Measurements from ENCODE around the gene SCTR. TPM values are rescaled to one million over a fixed set of nuclear protein-coding genes. Genes with fewer than 3 reads are reported as not detected.
A peak's percentile ranks its signal among the peaks of the same experiment; 100 is the strongest.

The SCTR gene
- total and polyA plus RNA-seq, 2 of the 13 experiments (the other 11 are each of a cell fraction or from before 2014, with no cell fraction given), result not detected

GRCh38 chr2:119438726-119439284 lies 85.5 kb downstream of the SCTR start (continued):
- TF ChIP-seq ZNF646 (CRISPR knock-in tag; IDR thresholded peaks at IDR 0.05) (0 out of 2 replicates have a peak, but pooled peaks have one; percentile 6), ZNF569 (CRISPR knock-in tag; IDR thresholded peaks at IDR 0.05; ENCODE audit: borderline replicate concordance) (no peak), ELK4 (CRISPR knock-in tag; IDR thresholded peaks at IDR 0.05; ENCODE audit: borderline replicate concordance) (no peak), ZNF333 (CRISPR knock-in tag; IDR thresholded peaks at IDR 0.05; ENCODE audit: borderline replicate concordance) (no peak), ARHGAP35 (CRISPR knock-in tag; IDR thresholded peaks at IDR 0.05; ENCODE audit: borderline replicate concordance) (no peak), GATA4 (IDR thresholded peaks at IDR 0.05; ENCODE audit: borderline replicate concordance, low read depth) (0 out of 2 replicates have a peak, but pooled peaks have one; percentile 0), PRMT3 (CRISPR knock-in tag; IDR thresholded peaks at IDR 0.05; ENCODE audit: borderline replicate concordance, low read depth) (no peak), MAF1 (CRISPR knock-in tag; IDR thresholded peaks at IDR 0.05; ENCODE audit: borderline replicate concordance) (no peak), ARID2 (CRISPR knock-in tag; IDR thresholded peaks at IDR 0.05; ENCODE audit: borderline replicate concordance) (0 out of 2 replicates have a peak, but pooled peaks have one; percentile 80), FOXK1 (CRISPR knock-in tag; IDR thresholded peaks at IDR 0.05; ENCODE audit: borderline replicate concordance, low read depth) (no peak), GZF1 (CRISPR knock-in tag; IDR thresholded peaks at IDR 0.05) (no peak), ZFX (CRISPR knock-in tag; IDR thresholded peaks at IDR 0.05; ENCODE audit: low read depth) (no peak), PLRG1 (conservative IDR thresholded peaks at IDR 0.05) (no peak)
- TF ChIP-seq, protein P1, sequence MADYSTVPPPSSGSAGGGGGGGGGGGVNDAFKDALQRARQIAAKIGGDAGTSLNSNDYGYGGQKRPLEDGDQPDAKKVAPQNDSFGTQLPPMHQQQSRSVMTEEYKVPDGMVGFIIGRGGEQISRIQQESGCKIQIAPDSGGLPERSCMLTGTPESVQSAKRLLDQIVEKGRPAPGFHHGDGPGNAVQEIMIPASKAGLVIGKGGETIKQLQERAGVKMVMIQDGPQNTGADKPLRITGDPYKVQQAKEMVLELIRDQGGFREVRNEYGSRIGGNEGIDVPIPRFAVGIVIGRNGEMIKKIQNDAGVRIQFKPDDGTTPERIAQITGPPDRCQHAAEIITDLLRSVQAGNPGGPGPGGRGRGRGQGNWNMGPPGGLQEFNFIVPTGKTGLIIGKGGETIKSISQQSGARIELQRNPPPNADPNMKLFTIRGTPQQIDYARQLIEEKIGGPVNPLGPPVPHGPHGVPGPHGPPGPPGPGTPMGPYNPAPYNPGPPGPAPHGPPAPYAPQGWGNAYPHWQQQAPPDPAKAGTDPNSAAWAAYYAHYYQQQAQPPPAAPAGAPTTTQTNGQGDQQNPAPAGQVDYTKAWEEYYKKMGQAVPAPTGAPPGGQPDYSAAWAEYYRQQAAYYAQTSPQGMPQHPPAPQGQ (CRISPR knock-in tag; IDR thresholded peaks at IDR 0.05; ENCODE audit: borderline replicate concordance), result 0 out of 2 replicates have a peak, but pooled peaks have one; percentile 50
- TF ChIP-seq, protein P2, sequence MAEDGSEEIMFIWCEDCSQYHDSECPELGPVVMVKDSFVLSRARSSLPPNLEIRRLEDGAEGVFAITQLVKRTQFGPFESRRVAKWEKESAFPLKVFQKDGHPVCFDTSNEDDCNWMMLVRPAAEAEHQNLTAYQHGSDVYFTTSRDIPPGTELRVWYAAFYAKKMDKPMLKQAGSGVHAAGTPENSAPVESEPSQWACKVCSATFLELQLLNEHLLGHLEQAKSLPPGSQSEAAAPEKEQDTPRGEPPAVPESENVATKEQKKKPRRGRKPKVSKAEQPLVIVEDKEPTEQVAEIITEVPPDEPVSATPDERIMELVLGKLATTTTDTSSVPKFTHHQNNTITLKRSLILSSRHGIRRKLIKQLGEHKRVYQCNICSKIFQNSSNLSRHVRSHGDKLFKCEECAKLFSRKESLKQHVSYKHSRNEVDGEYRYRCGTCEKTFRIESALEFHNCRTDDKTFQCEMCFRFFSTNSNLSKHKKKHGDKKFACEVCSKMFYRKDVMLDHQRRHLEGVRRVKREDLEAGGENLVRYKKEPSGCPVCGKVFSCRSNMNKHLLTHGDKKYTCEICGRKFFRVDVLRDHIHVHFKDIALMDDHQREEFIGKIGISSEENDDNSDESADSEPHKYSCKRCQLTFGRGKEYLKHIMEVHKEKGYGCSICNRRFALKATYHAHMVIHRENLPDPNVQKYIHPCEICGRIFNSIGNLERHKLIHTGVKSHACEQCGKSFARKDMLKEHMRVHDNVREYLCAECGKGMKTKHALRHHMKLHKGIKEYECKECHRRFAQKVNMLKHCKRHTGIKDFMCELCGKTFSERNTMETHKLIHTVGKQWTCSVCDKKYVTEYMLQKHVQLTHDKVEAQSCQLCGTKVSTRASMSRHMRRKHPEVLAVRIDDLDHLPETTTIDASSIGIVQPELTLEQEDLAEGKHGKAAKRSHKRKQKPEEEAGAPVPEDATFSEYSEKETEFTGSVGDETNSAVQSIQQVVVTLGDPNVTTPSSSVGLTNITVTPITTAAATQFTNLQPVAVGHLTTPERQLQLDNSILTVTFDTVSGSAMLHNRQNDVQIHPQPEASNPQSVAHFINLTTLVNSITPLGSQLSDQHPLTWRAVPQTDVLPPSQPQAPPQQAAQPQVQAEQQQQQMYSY (CRISPR knock-in tag; IDR thresholded peaks at IDR 0.05), result no peak
